ENCODE data around the gene PMS1.

DNA sequence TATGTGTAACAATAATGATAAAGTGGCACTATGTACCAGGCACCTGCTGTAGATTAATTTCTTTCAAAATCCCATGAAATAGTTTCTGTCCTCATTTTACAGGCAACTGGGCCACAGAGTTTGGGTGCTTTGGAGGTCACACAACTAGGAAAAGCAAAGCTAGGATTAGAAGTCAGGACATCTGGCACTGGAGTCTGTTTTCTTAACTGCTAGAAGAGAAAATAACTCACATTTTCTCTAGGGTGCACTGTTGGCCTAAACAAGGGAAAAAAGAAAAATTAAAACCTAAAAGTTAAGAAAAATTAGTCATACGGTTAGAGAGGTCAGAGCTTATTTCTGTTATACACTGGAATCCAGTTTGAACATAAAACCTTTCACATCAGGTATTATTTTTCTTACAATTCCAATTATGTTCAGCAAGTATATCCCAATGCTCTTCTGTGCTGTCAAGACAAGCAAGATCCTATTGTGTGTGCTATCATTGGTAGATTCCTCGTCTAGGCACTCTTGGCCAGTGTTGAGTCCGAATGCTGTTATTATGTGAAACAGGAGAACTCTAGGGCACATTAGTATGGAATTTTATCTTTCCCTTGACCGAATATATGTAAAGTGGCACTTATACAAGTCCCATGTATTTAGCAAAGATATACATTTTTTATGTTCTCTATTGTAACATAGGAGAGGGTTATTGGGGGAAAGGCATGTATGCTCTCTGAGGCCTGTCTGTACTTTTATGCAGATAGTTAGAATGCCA is 20.2 kb upstream of the PMS1 start:
- no peak for TF ChIP-seq EZH2 (IDR thresholded peaks at IDR 0.05)
- no peak for TF ChIP-seq POLR2AphosphoS5 (IDR thresholded peaks at IDR 0.05; ENCODE audit: borderline replicate concordance, low read depth, low read length)

Measured in SK-N-MC (cell line).